NCI-H226 (cell line): ENCODE measurements around the gene INKA2.
"Not testable (repeated sequence)": the region's sequence is repeated elsewhere in the genome, so short reads cannot be mapped to it uniquely, and the experiment has no call there.

Source experiments
- DNase-seq: peaks from one replicate; pipeline ENCODE4 v3.0.0-alpha.2; 2015

Gene INKA2

DNA sequence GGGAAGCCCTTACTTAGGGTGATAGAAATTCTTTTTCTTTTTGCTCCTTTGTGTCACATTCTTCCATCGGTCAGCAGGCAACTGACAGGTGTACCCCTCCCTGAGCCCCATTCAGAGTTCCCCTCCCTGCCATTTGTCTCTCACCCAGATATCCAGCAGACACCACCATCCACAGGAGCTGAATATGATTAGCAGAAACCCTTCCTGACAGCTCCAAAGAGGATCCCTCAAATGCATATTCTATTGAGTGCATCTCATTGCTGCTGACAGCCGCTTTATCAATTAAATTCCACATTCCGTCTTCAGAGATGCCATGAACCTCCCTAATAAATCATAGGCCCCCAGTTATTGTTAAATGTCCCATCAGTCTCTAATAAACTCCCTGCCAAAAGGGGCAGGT lies 10.4 kb upstream of the INKA2 start:
- no peak for DNase-seq

DNA sequence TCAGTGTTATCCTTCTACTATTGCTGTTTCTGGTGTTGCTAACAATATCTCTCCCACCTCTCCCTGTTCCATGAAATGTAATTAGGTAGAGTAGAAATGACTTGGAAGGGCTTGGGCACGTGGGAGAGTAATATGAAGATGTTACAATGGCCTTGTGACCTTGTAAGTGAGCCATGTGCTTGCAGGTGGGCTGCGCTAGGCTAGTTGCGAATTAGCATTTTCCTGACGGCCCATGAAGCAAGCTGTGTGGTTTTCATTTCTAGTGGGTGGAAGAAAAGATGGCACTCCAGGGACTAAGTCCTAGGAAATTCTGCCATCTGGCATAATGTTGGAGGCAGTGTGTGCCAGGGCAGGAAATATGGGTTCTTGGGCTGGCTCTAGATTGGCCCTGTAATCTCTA lies 8.8 kb upstream of the INKA2 start:
- no peak for DNase-seq

DNA sequence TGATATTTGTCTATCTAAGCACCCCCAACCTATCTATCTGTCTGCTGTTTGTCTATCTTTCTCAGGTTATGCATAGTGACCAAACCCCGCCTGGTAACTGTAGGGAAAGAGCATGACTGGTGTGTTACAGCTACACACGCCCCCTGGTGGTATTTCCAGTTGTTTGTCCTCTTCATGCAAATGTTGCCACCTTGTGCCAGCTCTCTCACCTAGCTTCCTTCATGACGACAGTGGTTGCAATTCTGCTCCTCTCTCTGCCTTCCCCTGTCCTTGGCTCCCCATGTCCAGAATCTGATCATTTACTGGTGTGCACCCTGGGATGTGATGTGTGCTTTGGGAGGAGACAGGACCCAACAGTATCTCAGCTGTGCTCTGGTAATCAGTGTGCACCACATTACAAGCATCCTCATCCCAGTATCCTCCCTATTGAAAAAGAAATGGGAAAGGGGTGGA lies 8.1 kb upstream of the INKA2 start:
- DNase-seq, result peak; percentile 58

DNA sequence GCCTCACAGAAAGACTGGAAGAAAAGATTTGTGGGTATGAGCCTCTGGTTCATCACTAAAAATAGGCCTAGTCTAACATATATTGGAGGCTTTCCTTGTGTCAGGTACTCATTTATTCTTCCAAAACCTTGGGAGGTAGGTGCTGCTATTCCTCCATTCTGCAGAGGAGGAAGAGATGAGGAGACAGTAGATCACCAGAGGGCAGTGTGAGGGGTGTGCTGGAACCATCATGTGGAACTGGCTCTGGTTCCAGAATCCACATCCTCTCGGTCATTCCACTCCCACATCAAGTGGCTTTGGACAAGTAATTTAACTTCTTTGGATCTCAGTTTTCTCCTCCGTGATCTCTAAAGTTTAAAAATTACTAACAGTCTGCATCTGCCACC lies 7.4 kb upstream of the INKA2 start:
- DNase-seq, result no peak

GRCh38 chr1:111745675-111746613 lies 6.7 kb upstream of the INKA2 start:
- DNase-seq, result no peak

GRCh38 chr1:111743679-111744101 lies 4.5 kb upstream of the INKA2 start:
- peak; percentile 96 for DNase-seq

GRCh38 chr1:111742938-111743549 lies 3.8 kb upstream of the INKA2 start:
- DNase-seq, result peak; percentile 71

DNA sequence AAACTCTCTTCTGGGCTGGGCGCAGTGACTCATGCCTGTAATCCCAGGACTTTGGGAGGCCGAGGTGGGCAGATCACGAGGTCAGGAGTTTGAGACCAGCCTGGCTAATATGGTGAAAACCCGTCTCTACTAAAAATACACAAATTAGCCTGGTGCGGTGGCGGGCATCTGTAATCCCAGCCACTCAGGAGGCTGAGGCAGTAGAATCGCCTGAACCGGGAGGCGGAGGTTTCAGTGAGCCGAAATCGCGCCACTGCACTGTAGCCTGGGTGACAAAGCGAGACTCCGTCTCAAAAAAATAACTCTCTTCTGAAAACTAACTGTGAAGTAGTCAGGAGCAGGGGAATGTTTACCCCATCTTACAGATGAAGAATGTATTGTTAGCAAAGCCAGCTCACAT lies 3.1 kb upstream of the INKA2 start:
- DNase-seq, result not testable (repeated sequence)

DNA sequence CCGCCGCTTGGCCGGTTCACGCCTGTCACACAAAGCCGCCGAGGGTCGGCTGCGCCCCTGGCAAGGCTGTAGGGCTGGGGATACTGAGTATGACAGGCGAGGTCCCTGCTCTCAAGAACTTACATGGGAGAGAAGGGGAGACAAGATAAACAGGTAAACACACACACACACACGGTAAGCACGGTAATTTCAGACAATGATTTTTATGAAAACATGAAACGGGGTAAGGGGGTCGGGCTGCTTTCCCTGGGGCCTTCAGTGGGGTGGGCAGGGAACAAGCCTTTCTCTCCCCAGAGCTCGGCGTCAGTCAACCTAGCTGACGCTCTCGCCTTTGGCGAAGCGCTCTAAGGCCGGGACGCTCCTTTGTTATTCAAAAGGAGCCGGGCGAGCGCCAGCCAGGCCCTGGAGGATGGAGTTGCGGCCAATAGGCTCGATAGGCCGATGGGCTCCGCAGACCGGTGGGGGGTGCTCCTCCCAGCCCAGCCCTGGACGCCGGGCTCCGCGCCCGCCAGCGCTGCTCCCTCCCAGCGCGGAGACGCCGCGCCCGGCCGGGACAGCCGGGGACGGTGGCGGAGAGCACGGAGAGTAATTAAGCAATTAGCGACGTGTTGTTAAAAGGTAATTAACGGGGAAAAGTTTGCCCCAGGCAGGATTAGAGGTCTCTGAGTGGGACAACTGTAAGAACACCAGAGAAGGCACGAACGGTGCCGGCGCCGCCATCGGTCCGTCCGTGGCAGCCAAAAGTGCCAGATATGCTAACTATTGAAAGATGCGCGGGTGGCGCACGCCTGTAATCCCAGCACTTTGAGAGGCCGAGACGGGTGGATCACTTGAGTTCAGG lies 950 bp upstream of the INKA2 start:
- DNase-seq, result no peak

- DNase-seq, result peak; percentile 77
Observed at GRCh38 chr1:111738436-111739193, 580 bp downstream of the INKA2 start.

DNA sequence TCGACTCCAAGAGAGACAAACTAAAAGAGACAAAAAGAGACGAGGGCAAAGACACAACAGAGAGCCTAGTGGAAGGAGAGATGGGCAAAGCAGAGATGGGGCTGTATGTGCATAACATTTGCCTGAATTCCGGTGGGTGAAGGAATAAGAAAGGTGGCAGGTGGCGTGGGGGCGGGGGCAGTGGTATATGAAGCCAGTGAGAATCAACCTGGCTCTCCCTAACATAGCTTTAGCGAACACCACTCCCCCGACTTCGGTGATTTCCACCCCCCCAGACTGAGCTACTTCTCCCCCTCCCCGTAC lies 1.1 kb downstream of the INKA2 start:
- no peak for DNase-seq

- DNase-seq, result no peak
Observed at GRCh38 chr1:111737216-111738132, 1.7 kb downstream of the INKA2 start.

GRCh38 chr1:111736548-111737215 lies 2.5 kb downstream of the INKA2 start:
- DNase-seq, result no peak

GRCh38 chr1:111735858-111736544 lies 3.2 kb downstream of the INKA2 start:
- DNase-seq, result no peak

DNA sequence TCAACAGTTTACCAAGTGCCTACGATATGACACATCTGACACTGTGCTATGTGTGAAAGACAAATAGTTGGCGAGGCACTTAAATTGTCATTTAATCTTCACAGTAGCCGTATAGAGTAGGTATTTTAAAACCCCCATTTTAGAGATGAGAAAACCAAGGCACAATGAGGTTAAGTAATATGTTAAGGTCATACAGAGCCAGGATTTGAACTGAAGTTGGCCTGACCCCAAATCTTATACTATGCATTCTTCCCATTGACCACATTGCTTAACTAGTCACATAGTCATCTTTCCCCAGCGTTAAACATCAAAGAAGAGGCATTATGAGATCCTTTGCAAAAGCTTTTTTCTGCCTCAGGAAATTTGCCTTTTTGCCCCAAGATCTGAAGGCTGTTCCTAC lies 3.9 kb downstream of the INKA2 start:
- DNase-seq, result no peak

DNA sequence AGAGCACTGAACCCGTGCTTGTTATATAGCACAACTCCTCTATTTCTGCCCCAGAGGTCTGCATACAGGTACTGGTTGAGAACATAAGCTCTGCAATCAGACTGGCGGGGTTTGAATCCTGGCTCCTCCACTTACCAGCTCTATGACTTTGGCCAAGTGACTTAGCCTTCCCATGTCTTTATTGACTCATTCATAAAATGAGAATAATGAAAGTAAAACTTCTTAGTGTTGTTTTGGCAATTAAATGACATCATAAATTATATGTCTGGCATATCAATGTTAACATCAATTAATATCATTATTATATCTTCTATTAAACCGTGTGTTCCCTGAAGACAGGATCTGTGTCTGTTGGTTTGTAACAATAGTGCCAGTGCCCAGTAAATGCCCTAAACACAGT lies 4.3 kb downstream of the INKA2 start:
- no peak for DNase-seq

- no peak for DNase-seq
Observed at GRCh38 chr1:111734426-111734825, 4.8 kb downstream of the INKA2 start.

DNA sequence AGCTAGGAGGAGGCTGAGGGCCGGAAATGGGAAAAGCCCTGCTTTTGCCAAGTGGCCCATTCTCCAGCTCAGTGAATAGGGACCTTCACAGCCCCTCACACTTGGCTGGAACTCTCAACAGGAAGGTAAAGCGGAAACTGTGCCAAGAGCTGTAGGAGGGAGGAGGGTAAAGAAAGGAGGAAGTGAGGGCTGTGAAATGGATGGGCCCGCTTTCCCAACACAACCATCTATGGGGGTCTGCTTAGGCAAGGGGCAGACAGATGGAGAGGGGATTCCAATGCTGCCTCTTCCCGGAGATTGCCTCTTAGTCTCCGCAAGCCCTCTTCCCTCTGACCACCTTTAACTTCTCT lies 5.2 kb downstream of the INKA2 start:
- DNase-seq, result no peak

DNA sequence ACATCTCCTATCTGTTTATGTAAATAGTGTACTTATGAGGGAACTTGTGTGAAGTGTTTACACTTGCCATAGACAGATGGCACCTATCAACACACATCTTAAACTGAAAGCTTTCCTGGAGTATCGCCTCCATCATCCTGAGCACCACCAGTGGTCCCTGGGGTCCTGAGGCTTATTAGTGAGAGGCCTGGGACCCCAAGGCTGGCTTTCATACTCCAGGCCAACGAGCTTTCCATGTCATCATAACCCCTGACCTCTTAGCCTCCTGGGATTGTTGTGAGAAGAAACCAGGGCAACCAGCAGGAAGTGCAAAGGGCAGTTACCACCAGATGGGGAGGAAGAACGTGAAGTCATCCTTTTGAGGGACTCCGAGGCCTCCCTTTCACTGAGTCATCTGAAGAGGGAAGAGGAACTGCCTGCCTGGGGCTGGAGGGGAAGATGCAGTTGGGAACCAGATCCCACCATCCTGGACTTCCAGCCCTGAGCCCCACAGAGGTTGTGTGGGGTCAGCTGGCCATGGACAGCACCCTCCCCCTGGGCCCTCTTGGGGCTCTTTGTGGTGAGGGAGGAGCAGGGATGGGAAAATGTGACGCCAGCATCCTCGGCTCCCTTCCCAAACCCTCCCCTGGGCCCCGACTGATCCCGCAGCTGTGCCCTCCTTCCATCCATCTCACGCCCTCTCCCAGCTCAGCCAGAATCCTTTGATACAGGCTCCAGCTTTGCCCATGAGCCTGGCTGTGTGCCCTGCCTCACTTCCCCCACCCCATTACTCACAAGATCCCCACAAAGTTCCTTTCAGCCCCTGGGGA lies 5.8 kb downstream of the INKA2 start:
- DNase-seq, result peak; percentile 64

DNA sequence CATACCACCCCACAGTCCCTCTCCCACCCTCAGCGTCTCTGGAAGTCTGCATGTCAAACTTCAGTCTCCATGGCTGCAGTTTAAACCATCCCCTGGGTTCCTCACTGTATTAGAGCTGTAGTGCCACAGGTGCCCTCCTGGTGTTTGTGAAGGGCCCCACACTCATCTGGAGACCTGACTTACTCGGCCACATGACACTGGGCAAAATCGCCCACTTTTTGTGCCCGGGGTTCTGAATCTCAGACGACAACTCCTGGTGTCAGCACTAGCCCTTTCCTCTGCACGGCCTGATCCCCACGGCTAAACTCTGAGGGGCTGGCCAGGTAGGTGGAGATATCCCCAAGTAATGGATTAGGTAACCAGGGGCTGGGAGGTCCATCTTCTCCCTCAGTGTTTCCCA lies 6.5 kb downstream of the INKA2 start:
- DNase-seq, result no peak
